ENCODE results near the gene FAM117A. TPM values are rescaled to one million over a fixed set of nuclear protein-coding genes. Genes with fewer than 3 reads are reported as not detected.

FAM117A gene
- total RNA-seq, 3 donors from 2014 or later = 8.0 to 11.6 (median 9.8) TPM

DNA sequence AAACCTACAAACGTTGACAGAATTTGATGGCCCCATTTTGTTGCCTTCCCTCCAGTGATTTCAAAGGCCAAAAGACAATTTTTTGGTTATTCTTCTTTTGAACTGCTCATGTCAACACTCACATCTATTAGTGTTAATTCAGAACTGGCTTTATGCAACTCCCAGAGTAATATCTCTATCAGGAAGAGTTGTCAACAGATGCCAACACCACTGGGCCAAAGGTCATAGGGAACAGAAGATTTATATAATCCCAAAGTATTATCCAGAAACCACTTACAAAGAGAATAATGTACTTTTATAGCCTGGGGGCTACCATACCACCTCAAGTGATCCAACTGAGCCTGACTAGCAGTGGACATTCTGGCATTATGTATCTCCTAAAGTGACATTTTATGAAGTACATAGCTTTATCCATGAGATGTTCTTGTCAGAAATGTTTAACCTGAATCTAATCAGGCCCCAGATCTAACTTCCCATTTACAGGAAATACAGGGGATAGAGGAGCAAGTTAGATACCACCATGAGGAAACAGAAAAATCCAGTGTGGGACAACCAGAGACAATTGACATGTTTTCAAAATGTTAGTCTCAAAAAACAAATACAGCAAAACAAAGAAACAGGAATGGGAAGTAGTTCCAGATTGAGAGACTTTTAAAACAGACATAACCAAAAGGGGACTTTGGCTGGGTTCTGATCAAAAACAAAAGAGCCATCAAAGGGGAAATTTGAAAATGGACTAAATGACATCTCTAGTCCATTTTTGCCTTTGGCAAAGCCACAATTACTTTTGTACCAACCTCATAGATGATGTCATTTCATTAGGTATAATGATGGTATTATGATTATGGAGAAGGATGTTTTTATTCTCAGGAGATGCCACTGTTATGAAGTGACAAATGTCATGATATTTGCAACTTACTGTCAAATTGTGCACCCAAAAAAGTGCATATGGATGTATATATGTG is 18.5 kb downstream of the FAM117A start:
- Histone ChIP-seq H3K27ac (no peak overlapping the region), H3K4me1 (peaks cover 0 to 10% of the 10 kb centered on the region in 2 donors), H3K9me3 (no peaks in the 10 kb centered on the region), H3K27me3 (no peaks in the 10 kb centered on the region), H3K4me3 (no peak overlapping the region), H3K36me3 (no peaks in the 10 kb centered on the region)
- no peak for DNase-seq (ENCODE audit: low spot score in 2 of 2)
- intact Hi-C loops (cut with DNase I; ENCODE audit: low total_unique reads) = loop anchor here (1.0 kb wide), 1 partner anchor 11 kb away; no protein-coding TSS in a partner anchor
- TF ChIP-seq, protein P1, sequence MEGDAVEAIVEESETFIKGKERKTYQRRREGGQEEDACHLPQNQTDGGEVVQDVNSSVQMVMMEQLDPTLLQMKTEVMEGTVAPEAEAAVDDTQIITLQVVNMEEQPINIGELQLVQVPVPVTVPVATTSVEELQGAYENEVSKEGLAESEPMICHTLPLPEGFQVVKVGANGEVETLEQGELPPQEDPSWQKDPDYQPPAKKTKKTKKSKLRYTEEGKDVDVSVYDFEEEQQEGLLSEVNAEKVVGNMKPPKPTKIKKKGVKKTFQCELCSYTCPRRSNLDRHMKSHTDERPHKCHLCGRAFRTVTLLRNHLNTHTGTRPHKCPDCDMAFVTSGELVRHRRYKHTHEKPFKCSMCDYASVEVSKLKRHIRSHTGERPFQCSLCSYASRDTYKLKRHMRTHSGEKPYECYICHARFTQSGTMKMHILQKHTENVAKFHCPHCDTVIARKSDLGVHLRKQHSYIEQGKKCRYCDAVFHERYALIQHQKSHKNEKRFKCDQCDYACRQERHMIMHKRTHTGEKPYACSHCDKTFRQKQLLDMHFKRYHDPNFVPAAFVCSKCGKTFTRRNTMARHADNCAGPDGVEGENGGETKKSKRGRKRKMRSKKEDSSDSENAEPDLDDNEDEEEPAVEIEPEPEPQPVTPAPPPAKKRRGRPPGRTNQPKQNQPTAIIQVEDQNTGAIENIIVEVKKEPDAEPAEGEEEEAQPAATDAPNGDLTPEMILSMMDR (IDR thresholded peaks at IDR 0.05) = no peak
- no peak for TF ChIP-seq POLR2A (IDR thresholded peaks at IDR 0.05)
- TF ChIP-seq POLR2AphosphoS5 (IDR thresholded peaks at IDR 0.05) = no peak

- TF ChIP-seq POLR2AphosphoS5 (IDR thresholded peaks at IDR 0.05) = no peak
- no peak for TF ChIP-seq POLR2A (IDR thresholded peaks at IDR 0.05)
- TF ChIP-seq, protein P1 (IDR thresholded peaks at IDR 0.05) = no peak
- Histone ChIP-seq H3K4me1 (peaks cover 0 to 15% of the 10 kb centered on the region in 2 donors), H3K27me3 (no peaks in the 10 kb centered on the region)
These were observed 21.7 kb downstream of the FAM117A start for GRCh38 chr17:49742166-49742638.

GRCh38 chr17:49741692-49742076 is 22.2 kb downstream of the FAM117A start:
- peaks cover 0 to 15% of the 10 kb centered on the region in 2 donors for H3K4me1 ChIP-seq

More at GRCh38 chr17:49742166-49742638, 21.7 kb downstream of the FAM117A start:
- Histone ChIP-seq H3K36me3 (no peaks in the 10 kb centered on the region), H3K4me3 (no peak overlapping the region), H3K9me3 (no peaks in the 10 kb centered on the region), H3K27ac (no peak overlapping the region)
- intact Hi-C loops (cut with DNase I; ENCODE audit: low total_unique reads) = no loop called here
- no peak for DNase-seq (ENCODE audit: low spot score in 2 of 2)

DNA sequence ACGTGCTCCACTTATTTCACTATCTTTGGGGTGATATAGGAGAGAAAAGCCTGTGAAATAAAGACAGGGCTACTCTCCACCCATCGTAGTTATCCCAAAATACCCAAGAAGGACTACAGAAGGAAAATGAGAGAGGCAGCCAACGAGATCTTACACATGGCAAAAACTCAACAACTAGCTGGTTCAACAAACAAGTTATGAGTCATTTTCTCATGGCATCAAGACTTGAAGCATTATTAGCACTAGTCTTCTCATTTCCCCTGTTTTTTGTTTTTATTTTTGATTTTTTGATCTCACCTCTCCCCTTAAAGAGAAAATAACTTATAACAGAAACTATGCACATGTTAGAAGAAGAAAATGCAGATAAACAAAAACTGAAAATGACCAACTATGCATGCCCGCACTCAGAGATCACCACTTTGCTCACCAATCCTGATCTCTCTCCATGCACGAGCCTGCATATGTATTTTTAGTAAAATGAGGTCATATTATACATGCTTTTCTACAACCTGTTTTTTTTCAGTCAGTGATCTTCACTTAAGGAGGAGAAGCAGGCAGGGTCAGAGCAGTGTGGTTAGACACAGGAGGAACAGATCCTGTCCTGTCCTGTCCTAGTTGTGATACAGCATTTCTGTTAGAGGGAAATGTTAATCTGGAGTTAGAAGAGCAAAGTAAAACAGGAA is 22.8 kb downstream of the FAM117A start:
- no peak overlapping the region for H3K4me3 ChIP-seq
- intact Hi-C loops (cut with DNase I; ENCODE audit: low total_unique reads) = no loop called here
- no peak for DNase-seq (ENCODE audit: low spot score in 2 of 2)

More at GRCh38 chr17:49741692-49742076, 22.2 kb downstream of the FAM117A start:
- H3K36me3 ChIP-seq = no peaks in the 10 kb centered on the region
- no peak for DNase-seq (ENCODE audit: low spot score in 2 of 2)
- no peak overlapping the region for H3K4me3 ChIP-seq
- H3K9me3 ChIP-seq = no peaks in the 10 kb centered on the region
- no peaks in the 10 kb centered on the region for H3K27me3 ChIP-seq
- TF ChIP-seq POLR2A (IDR thresholded peaks at IDR 0.05) = no peak
- no peak for TF ChIP-seq POLR2AphosphoS5 (IDR thresholded peaks at IDR 0.05)
- TF ChIP-seq, protein P1 (IDR thresholded peaks at IDR 0.05) = no peak
- H3K27ac ChIP-seq = peak overlapping the region; percentile 26 to 59
- intact Hi-C loops (cut with DNase I; ENCODE audit: low total_unique reads) = no loop called here

More for the DNA sequence above, 22.8 kb downstream of the FAM117A start:
- Histone ChIP-seq H3K27me3 (no peaks in the 10 kb centered on the region), H3K36me3 (no peaks in the 10 kb centered on the region), H3K4me1 (peaks cover 0 to 15% of the 10 kb centered on the region in 2 donors), H3K27ac (peak overlapping the region; percentile 26 to 59), H3K9me3 (no peaks in the 10 kb centered on the region)
- no peak for TF ChIP-seq POLR2AphosphoS5 (IDR thresholded peaks at IDR 0.05)
- TF ChIP-seq POLR2A (IDR thresholded peaks at IDR 0.05) = no peak
- TF ChIP-seq, protein P1 (IDR thresholded peaks at IDR 0.05) = no peak
